ENCODE data around the gene SDC4. TPM values are rescaled to one million over a fixed set of nuclear protein-coding genes. Genes with fewer than 3 reads are reported as not detected.

The SDC4 gene
- total RNA-seq, 2 donors from 2014 or later = 23.5 to 33.0 TPM

GRCh38 chr20:45316150-45317080 lies 31.8 kb downstream of the SDC4 start:
- no peak for DNase-seq (ENCODE audit: low spot score in 2 of 2)
- no peaks in the 10 kb centered on the region for H3K36me3 Mint-ChIP-seq
- ATAC-seq = no peak
- no peak overlapping the region for H3K27ac Mint-ChIP-seq
- H3K9me3 Mint-ChIP-seq = no peaks in the 10 kb centered on the region

GRCh38 chr20:45315672-45316071 lies 32.6 kb downstream of the SDC4 start:
- ATAC-seq = no peak
- no peaks in the 10 kb centered on the region for H3K9me3 Mint-ChIP-seq
- H3K27ac Mint-ChIP-seq = no peak overlapping the region
- H3K36me3 Mint-ChIP-seq = no peaks in the 10 kb centered on the region
- no peak for DNase-seq (ENCODE audit: low spot score in 2 of 2)

- no peaks in the 10 kb centered on the region for H3K36me3 Mint-ChIP-seq
- H3K27ac Mint-ChIP-seq = no peak overlapping the region
- DNase-seq (ENCODE audit: low spot score in 2 of 2) (no peak), ATAC-seq (no peak)
- H3K9me3 Mint-ChIP-seq = no peaks in the 10 kb centered on the region
Observed at GRCh38 chr20:45313943-45314342, 34.3 kb downstream of the SDC4 start.

GRCh38 chr20:45313065-45313695 lies 35.0 kb downstream of the SDC4 start:
- H3K27ac Mint-ChIP-seq = no peak overlapping the region
- ATAC-seq (no peak), DNase-seq (ENCODE audit: low spot score in 2 of 2) (no peak)
- no peaks in the 10 kb centered on the region for H3K9me3 Mint-ChIP-seq
- no peaks in the 10 kb centered on the region for H3K36me3 Mint-ChIP-seq

GRCh38 chr20:45312241-45312640 lies 36.0 kb downstream of the SDC4 start:
- ATAC-seq = no peak
- no peak overlapping the region for H3K27ac Mint-ChIP-seq
- H3K9me3 Mint-ChIP-seq = no peaks in the 10 kb centered on the region
- DNase-seq (ENCODE audit: low spot score in 2 of 2) = no peak
- H3K36me3 Mint-ChIP-seq = no peaks in the 10 kb centered on the region

GRCh38 chr20:45311589-45312211 lies 36.5 kb downstream of the SDC4 start:
- H3K27ac Mint-ChIP-seq = no peak overlapping the region
- H3K36me3 Mint-ChIP-seq = no peaks in the 10 kb centered on the region
- ATAC-seq (peak; percentile 67 to 82), DNase-seq (ENCODE audit: low spot score in 2 of 2) (peak; percentile 61 to 79)
- no peaks in the 10 kb centered on the region for H3K9me3 Mint-ChIP-seq

GRCh38 chr20:45309075-45309474 lies 39.1 kb downstream of the SDC4 start:
- H3K27ac Mint-ChIP-seq = no peak overlapping the region
- ATAC-seq = no peak

GRCh38 chr20:45308117-45308778 lies 40.0 kb downstream of the SDC4 start, which contains the start of gene MATN4:
Gene MATN4 (minus strand): TSS chr20:45308299. CDS start chr20:45305582, 2,717 bp downstream.
- Mint-ChIP-seq H3K27ac (no peak within 1 kb of the TSS), H3K9me3 (no peaks in the 10 kb centered on the region), H3K36me3 (peaks cover 4 to 8% of the 10 kb centered on the region in 2 donors)
- ATAC-seq (no peak), DNase-seq (ENCODE audit: low spot score in 2 of 2) (no peak)

More at GRCh38 chr20:45309075-45309474, 39.1 kb downstream of the SDC4 start:
- DNase-seq (ENCODE audit: low spot score in 2 of 2) = no peak
- no peaks in the 10 kb centered on the region for H3K9me3 Mint-ChIP-seq
- H3K36me3 Mint-ChIP-seq = no peaks in the 10 kb centered on the region

- Mint-ChIP-seq H3K36me3 (peaks cover 5 to 8% of the 10 kb centered on the region in 2 donors), H3K9me3 (no peaks in the 10 kb centered on the region), H3K27ac (no peak overlapping the region)
- DNase-seq (ENCODE audit: low spot score in 2 of 2) (no peak), ATAC-seq (no peak)
Observed at GRCh38 chr20:45307076-45307640, 41.1 kb downstream of the SDC4 start.

- DNase-seq (ENCODE audit: low spot score in 2 of 2) (peak in 1 of 2 donors; percentile 74), ATAC-seq (peak; percentile 26 to 39)
- Mint-ChIP-seq H3K36me3 (peaks cover 5 to 8% of the 10 kb centered on the region in 2 donors), H3K9me3 (no peaks in the 10 kb centered on the region), H3K27ac (no peak within 1 kb of the TSS)
Observed at GRCh38 chr20:45306431-45306982, 41.7 kb downstream of the SDC4 start, which contains the start of gene RBPJL. Gene RBPJL (plus strand): TSS chr20:45306840. CDS start chr20:45306923, 83 bp downstream.

GRCh38 chr20:45305262-45305661 lies 43.0 kb downstream of the SDC4 start:
- Mint-ChIP-seq H3K9me3 (no peaks in the 10 kb centered on the region), H3K36me3 (peaks cover 5 to 8% of the 10 kb centered on the region in 2 donors), H3K27ac (no peak overlapping the region)
- ATAC-seq (no peak), DNase-seq (ENCODE audit: low spot score in 2 of 2) (no peak)

- no peak overlapping the region for H3K27ac Mint-ChIP-seq
- peaks cover 5 to 8% of the 10 kb centered on the region in 2 donors for H3K36me3 Mint-ChIP-seq
- ATAC-seq (no peak), DNase-seq (ENCODE audit: low spot score in 2 of 2) (no peak)
- H3K9me3 Mint-ChIP-seq = no peaks in the 10 kb centered on the region
Observed at GRCh38 chr20:45304464-45304999, 43.7 kb downstream of the SDC4 start.

GRCh38 chr20:45303586-45304463 lies 44.4 kb downstream of the SDC4 start:
- Mint-ChIP-seq H3K36me3 (peaks cover 5 to 8% of the 10 kb centered on the region in 2 donors), H3K27ac (no peak overlapping the region), H3K9me3 (no peaks in the 10 kb centered on the region)
- no peak for DNase-seq (ENCODE audit: low spot score in 2 of 2)
- peak; percentile 29 to 69 for ATAC-seq

- no peaks in the 10 kb centered on the region for H3K9me3 Mint-ChIP-seq
- DNase-seq (ENCODE audit: low spot score in 2 of 2) (no peak), ATAC-seq (peak; percentile 59 to 78)
- peaks cover 5 to 8% of the 10 kb centered on the region in 2 donors for H3K36me3 Mint-ChIP-seq
- peak overlapping the region in 1 of 2 donors; percentile 56 for H3K27ac Mint-ChIP-seq
Observed at GRCh38 chr20:45301824-45302271, 46.4 kb downstream of the SDC4 start.

- Mint-ChIP-seq H3K36me3 (peaks cover 5 to 8% of the 10 kb centered on the region in 2 donors), H3K9me3 (no peaks in the 10 kb centered on the region), H3K27ac (no peak overlapping the region)
- ATAC-seq (peak in 1 of 2 donors; percentile 55), DNase-seq (ENCODE audit: low spot score in 2 of 2) (peak in 1 of 2 donors; percentile 57)
Observed at GRCh38 chr20:45300961-45301360, 47.3 kb downstream of the SDC4 start.
